H9 (cell line): ENCODE data around the gene AIG1. TPM values are rescaled to one million over a fixed set of nuclear protein-coding genes. Genes with fewer than 3 reads are reported as not detected.
A peak's percentile ranks its signal among the peaks of the same experiment; 100 is the strongest.

Experiments
- DNase-seq: peaks from one replicate; pipeline ENCODE4 v3.0.0-alpha.2; 2017
- H2AFZ ChIP-seq: one replicate; pipeline ENCODE4 v1.6.1; 2013; ENCODE audit warnings: mild to moderate bottlenecking, low read length, control low read depth, moderate library complexity
- H2AK5ac ChIP-seq: 2 replicates; pipeline ENCODE4 v1.6.1; 2013; ENCODE audit warnings: low read length, control low read depth, mixed read lengths; ENCODE audit not compliant: insufficient read length
- H2BK120ac ChIP-seq: one replicate; pipeline ENCODE4 v1.6.1; 2013; ENCODE audit warnings: low read depth, mild to moderate bottlenecking, low read length, control low read depth, inconsistent platforms; ENCODE audit not compliant: poor library complexity, severe bottlenecking
- H2BK12ac ChIP-seq: 2 replicates; pipeline ENCODE4 v1.6.1; 2013; ENCODE audit warnings: low read length, control low read depth, mixed read lengths, low read depth; ENCODE audit not compliant: insufficient read length
- H2BK15ac ChIP-seq: 2 replicates; pipeline ENCODE4 v1.6.1; 2013; ENCODE audit warnings: low read depth, low read length, control low read depth
- H2BK20ac ChIP-seq: one replicate; pipeline ENCODE4 v1.6.1; 2013; ENCODE audit warnings: low read depth, mild to moderate bottlenecking, low read length, control low read depth, inconsistent platforms; ENCODE audit not compliant: poor library complexity, severe bottlenecking
- H2BK5ac ChIP-seq: 2 replicates; pipeline ENCODE4 v1.6.1; 2013; ENCODE audit warnings: low read length, control low read depth, mixed read lengths; ENCODE audit not compliant: insufficient read length
- H3K14ac ChIP-seq: 2 replicates; pipeline ENCODE4 v1.6.1; 2013; ENCODE audit warnings: low read length, control low read depth; ENCODE audit not compliant: insufficient read depth
- H3K18ac ChIP-seq: 2 replicates; pipeline ENCODE4 v1.6.1; 2013; ENCODE audit warnings: low read depth, mild to moderate bottlenecking, mixed read lengths, low read length, control low read depth; ENCODE audit not compliant: insufficient read length
- H3K23ac ChIP-seq: 2 replicates; pipeline ENCODE4 v1.6.1; 2013; ENCODE audit warnings: low read length, control low read depth, mixed read lengths, low read depth; ENCODE audit not compliant: insufficient read length
- H3K23me2 ChIP-seq: 2 replicates; pipeline ENCODE4 v1.6.1; 2013; ENCODE audit warnings: low read depth, mild to moderate bottlenecking, mixed read lengths, low read length, control low read depth; ENCODE audit not compliant: insufficient read length, poor library complexity, severe bottlenecking
- H3K27ac ChIP-seq: 2 replicates; pipeline ENCODE4 v1.5.1; 2013; ENCODE audit warnings: low read length, control low read depth, mixed read lengths, low read depth; ENCODE audit not compliant: insufficient read length
- H3K27me3 ChIP-seq: 2 replicates; pipeline ENCODE4 v1.6.1; 2013; ENCODE audit warnings: low read length, control low read depth, inconsistent platforms; ENCODE audit not compliant: insufficient read depth
- H3K4ac ChIP-seq: 2 replicates; pipeline ENCODE4 v1.6.1; 2013; ENCODE audit warnings: low read depth, mild to moderate bottlenecking, control low read depth, inconsistent platforms, low read length, moderate library complexity
- H3K4me1 ChIP-seq: 2 replicates; pipeline ENCODE4 v1.6.1; 2013; ENCODE audit warnings: low read length, control low read depth, inconsistent platforms; ENCODE audit not compliant: insufficient read depth
- H3K4me2 ChIP-seq: 2 replicates; pipeline ENCODE4 v1.6.1; 2013; ENCODE audit warnings: low read length, control low read depth, mixed read lengths; ENCODE audit not compliant: insufficient read length, insufficient read depth
- H3K56ac ChIP-seq: 2 replicates; pipeline ENCODE4 v1.6.1; 2013; ENCODE audit warnings: low read depth, mild to moderate bottlenecking, mixed read lengths, low read length, control low read depth; ENCODE audit not compliant: insufficient read length
- H3K79me1 ChIP-seq: 2 replicates; pipeline ENCODE4 v1.6.1; 2013; ENCODE audit warnings: low read depth, mild to moderate bottlenecking, moderate library complexity, low read length, control low read depth, inconsistent platforms; ENCODE audit not compliant: insufficient read depth, poor library complexity, severe bottlenecking
- H3K79me2 ChIP-seq: 2 replicates; pipeline ENCODE4 v1.6.1; 2013; ENCODE audit warnings: low read length, control low read depth, inconsistent platforms; ENCODE audit not compliant: insufficient read depth
- H3K9ac ChIP-seq: 2 replicates; pipeline ENCODE4 v1.6.1; 2013; ENCODE audit warnings: low read length, control low read depth, mixed read lengths; ENCODE audit not compliant: insufficient read length; ENCODE audit errors: extremely low read depth
- H3K9me3 ChIP-seq: one replicate; pipeline ENCODE4 v1.6.1; 2013; ENCODE audit warnings: low read depth, low read length, inconsistent platforms; ENCODE audit not compliant: control insufficient read depth
- H3T11ph ChIP-seq: one replicate; pipeline ENCODE4 v1.6.1; 2013; ENCODE audit warnings: mild to moderate bottlenecking, low read length, control low read depth, inconsistent platforms
- H4K20me1 ChIP-seq: one replicate; pipeline ENCODE4 v1.6.1; 2013; ENCODE audit not compliant: control insufficient read depth, insufficient read length, insufficient read depth
- H4K5ac ChIP-seq: 2 replicates; pipeline ENCODE4 v1.6.1; 2013; ENCODE audit warnings: low read depth, mild to moderate bottlenecking, mixed read lengths, low read length, control low read depth; ENCODE audit not compliant: insufficient read length
- H4K8ac ChIP-seq: replicated peaks from 2 replicates; pipeline ENCODE4 v1.6.1; 2013; ENCODE audit warnings: low read length, control low read depth, mixed read lengths, low read depth; ENCODE audit not compliant: insufficient read length
- H4K91ac ChIP-seq: 2 replicates; pipeline ENCODE4 v1.6.1; 2013; ENCODE audit warnings: low read depth, mild to moderate bottlenecking, moderate library complexity, mixed read lengths, low read length, control low read depth; ENCODE audit not compliant: insufficient read length
- H3K27ac Mint-ChIP-seq, 3 experiments: 2 replicates in 2 of 3; 3 replicates in 1 of 3; pipeline ENCODE4 v1.8.0; 2020 to 2021; ENCODE audit warnings: mixed read lengths in 3 of 3, mild to moderate bottlenecking in 1 of 3, moderate library complexity in 1 of 3
- H3K27me3 Mint-ChIP-seq: 2 replicates; pipeline ENCODE4 v1.8.0; 2021; ENCODE audit warnings: low read depth, mild to moderate bottlenecking, moderate library complexity, mixed read lengths
- H3K36me3 Mint-ChIP-seq, 3 experiments: 2 replicates in 2 of 3; 3 replicates in 1 of 3; pipeline ENCODE4 v1.8.0; 2020 to 2021; ENCODE audit warnings: low read depth in 3 of 3, mixed read lengths in 3 of 3; ENCODE audit not compliant: insufficient read depth in 1 of 3
- H3K4me1 Mint-ChIP-seq, 2 experiments: 2 replicates each; pipeline ENCODE4 v1.8.0; 2020; ENCODE audit warnings: mixed read lengths in 2 of 2
- H3K4me3 Mint-ChIP-seq, 2 experiments: 2 replicates in 1 of 2; 3 replicates in 1 of 2; pipeline ENCODE4 v1.8.0; 2020 to 2021; ENCODE audit warnings: mild to moderate bottlenecking in 2 of 2, mixed read lengths in 2 of 2, moderate library complexity in 1 of 2
- H3K9me3 Mint-ChIP-seq, 2 experiments: 2 replicates in 1 of 2; 3 replicates in 1 of 2; pipeline ENCODE4 v1.8.0; 2020; ENCODE audit warnings: mild to moderate bottlenecking in 2 of 2, mixed read lengths in 2 of 2, moderate library complexity in 1 of 2
- CTCF ChIP-seq: fragments of 200-600 bp; sonication (generic); conservative IDR thresholded peaks from 3 replicates; pipeline ENCODE4 v1.8.0; 2021; ENCODE audit warnings: antibody characterized with exemption, mild to moderate bottlenecking
- WGBS: extraction: QIAGEN DNeasy Blood & Tissue Kit; methylation state at CpG from one replicate; pipeline ENCODE4 v1.1.7; 2013; ENCODE audit warnings: missing lambda C conversion rate, low lambda C conversion rate, mixed read lengths; ENCODE audit not compliant: insufficient read length; ENCODE audit errors: extremely low coverage; 5-methylcytosine and 5-hydroxymethylcytosine counted together
- total RNA-seq: library from RNA; stranded (reverse); gene quantifications from 2 replicates; pipeline ENCODE4 v1.2.1, GENCODE V29; 2021

The AIG1 gene
- total RNA-seq, 1 experiment from 2014 or later, result 44.6 TPM

GRCh38 chr6:143163621-143164020 is 102.9 kb downstream of the AIG1 start:
- Histone ChIP-seq H2BK120ac (no peak overlapping the region), H2BK5ac (no peak overlapping the region), H3K4me1 (peaks cover 3% of the 10 kb centered on the region; the same call in 1 of the 2 replicates), H3K79me2 (no peaks in the 10 kb centered on the region), H3K14ac (no peak overlapping the region; the same call in 1 of the 2 replicates), H2AK5ac (no peak overlapping the region), H3K23ac (no peak overlapping the region), H2BK20ac (no peak overlapping the region), H2AFZ (no peak overlapping the region), H3K79me1 (no peaks in the 10 kb centered on the region), H3K9ac (no peak overlapping the region), H4K20me1 (no peaks in the 10 kb centered on the region), H3K4me2 (no peak overlapping the region), H4K8ac (no peak overlapping the region), H2BK15ac (no peak overlapping the region), H4K91ac (no peak overlapping the region), H3T11ph (no peak overlapping the region), H3K56ac (no peak overlapping the region), H4K5ac (no peak overlapping the region), H3K4ac (no peak overlapping the region), H3K9me3 (no peaks in the 10 kb centered on the region), H3K18ac (no peak overlapping the region), H3K27me3 (no peaks in the 10 kb centered on the region), H2BK12ac (no peak overlapping the region), H3K23me2 (no peaks in the 10 kb centered on the region), H3K27ac (no peak overlapping the region)
- no peak overlapping the region for H3K4me3 Mint-ChIP-seq
- no CpG with 5 or more reads among the region's 1 CpG for WGBS
- TF ChIP-seq CTCF, result no peak
- DNase-seq, result no peak
- H3K36me3 Mint-ChIP-seq, result no peaks in the 10 kb centered on the region; a peak in 1 of 7 replicates
- peaks cover 8 to 14% of the 10 kb centered on the region in 2 experiments for H3K4me1 Mint-ChIP-seq
- no peaks in the 10 kb centered on the region for H3K27me3 Mint-ChIP-seq
- peak overlapping the region in 2 of 3 experiments; percentile 2 to 8; a peak in 2 of 7 replicates for H3K27ac Mint-ChIP-seq
- H3K9me3 Mint-ChIP-seq, result no peaks in the 10 kb centered on the region
